GM10847 (cell line): ENCODE measurements around the gene MAP2K4.

Experiments used
- POLR2A ChIP-seq: IDR thresholded peaks from 2 replicates; pipeline ENCODE4 v1.6.1; 2011; ENCODE audit not compliant: insufficient read length; ENCODE audit errors: extremely low read depth

The MAP2K4 gene

GRCh38 chr17:12140685-12141084 is 120.0 kb downstream of the MAP2K4 start:
- TF ChIP-seq POLR2A, result no peak

GRCh38 chr17:12164085-12164484 is 143.4 kb downstream of the MAP2K4 start:
- TF ChIP-seq POLR2A, result no peak

GRCh38 chr17:12178644-12179330 is 158.1 kb downstream of the MAP2K4 start:
- no peak for TF ChIP-seq POLR2A

GRCh38 chr17:12180644-12181261 is 160.1 kb downstream of the MAP2K4 start:
- no peak for TF ChIP-seq POLR2A

- no peak for TF ChIP-seq POLR2A
Measured at GRCh38 chr17:12187658-12188057, 167.0 kb downstream of the MAP2K4 start.

GRCh38 chr17:12193144-12193735 is 172.6 kb downstream of the MAP2K4 start:
- no peak for TF ChIP-seq POLR2A
